Measurements from ENCODE around the gene KIF9.
"Not testable (repeated sequence)": the region's sequence is repeated elsewhere in the genome, so short reads cannot be mapped to it uniquely, and the experiment has no call there.

Gene KIF9

DNA sequence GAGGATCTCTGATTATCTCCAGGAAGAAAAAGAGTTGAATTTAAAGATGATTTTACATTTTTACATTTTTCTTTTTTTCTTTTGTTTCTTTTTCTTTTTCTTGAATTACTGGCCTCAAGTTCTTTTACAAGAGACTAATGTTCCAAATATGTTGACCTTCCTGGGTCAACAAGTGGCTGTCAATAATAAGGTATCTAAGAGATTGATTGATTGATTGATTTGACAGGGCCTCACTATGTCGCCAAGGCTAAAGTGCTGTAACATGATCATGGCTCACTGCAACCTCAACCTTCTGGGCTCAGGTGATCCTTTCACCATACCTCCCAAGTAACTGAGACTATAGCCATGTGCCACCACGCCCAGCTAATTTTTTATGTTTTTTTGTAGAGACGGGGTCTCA is 44.6 kb downstream of the KIF9 start:
- DNase-seq = no peak
- Histone ChIP-seq H3K9me3 (ENCODE audit: control insufficient read depth, low read length) (no peaks in the 10 kb centered on the region), H3K27me3 (replicated peaks; ENCODE audit: control insufficient read depth, insufficient read depth, low read length, poor library complexity, severe bottlenecking) (no peaks in the 10 kb centered on the region), H3K36me3 (ENCODE audit: control insufficient read depth, insufficient read depth, low read length) (no peaks in the 10 kb centered on the region), H3K27ac (ENCODE audit: insufficient read depth, low read length, poor library complexity, severe bottlenecking) (no peak overlapping the region), H3K4me3 (ENCODE audit: insufficient read depth, low read depth, low read length, poor library complexity, severe bottlenecking) (no peak overlapping the region), H3K4me1 (ENCODE audit: control insufficient read depth, insufficient read depth, low read length, poor library complexity, severe bottlenecking) (no peaks in the 10 kb centered on the region)

DNA sequence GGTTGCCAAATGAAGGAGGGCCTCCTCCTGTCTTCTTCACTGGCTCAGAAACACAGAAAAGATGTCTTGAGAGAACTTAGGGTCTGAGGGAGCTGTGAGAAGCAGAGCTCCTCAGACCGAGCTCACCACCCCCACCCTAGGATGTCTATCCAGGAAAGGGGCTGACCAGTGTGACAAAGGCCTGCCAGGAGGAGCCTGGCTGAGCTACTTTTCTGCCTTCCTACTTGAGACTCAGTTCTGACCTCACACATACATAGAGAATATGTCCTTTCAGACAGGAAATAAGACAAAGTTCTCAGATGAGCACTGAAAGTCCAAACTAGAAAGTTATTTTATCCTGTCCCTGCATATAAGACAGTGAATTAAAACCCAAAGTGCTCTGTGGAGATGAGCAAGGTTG is 54.5 kb downstream of the KIF9 start:
- H3K27me3 ChIP-seq (replicated peaks; ENCODE audit: control insufficient read depth, insufficient read depth, low read length, poor library complexity, severe bottlenecking) = no peaks in the 10 kb centered on the region
- DNase-seq = no peak
- no peaks in the 10 kb centered on the region for H3K36me3 ChIP-seq (ENCODE audit: control insufficient read depth, insufficient read depth, low read length)
- no peaks in the 10 kb centered on the region for H3K9me3 ChIP-seq (ENCODE audit: control insufficient read depth, low read length)
- H3K4me3 ChIP-seq (ENCODE audit: insufficient read depth, low read depth, low read length, poor library complexity, severe bottlenecking) = no peak overlapping the region
- no peak overlapping the region for H3K27ac ChIP-seq (ENCODE audit: insufficient read depth, low read length, poor library complexity, severe bottlenecking)
- no peaks in the 10 kb centered on the region for H3K4me1 ChIP-seq (ENCODE audit: control insufficient read depth, insufficient read depth, low read length, poor library complexity, severe bottlenecking)

DNA sequence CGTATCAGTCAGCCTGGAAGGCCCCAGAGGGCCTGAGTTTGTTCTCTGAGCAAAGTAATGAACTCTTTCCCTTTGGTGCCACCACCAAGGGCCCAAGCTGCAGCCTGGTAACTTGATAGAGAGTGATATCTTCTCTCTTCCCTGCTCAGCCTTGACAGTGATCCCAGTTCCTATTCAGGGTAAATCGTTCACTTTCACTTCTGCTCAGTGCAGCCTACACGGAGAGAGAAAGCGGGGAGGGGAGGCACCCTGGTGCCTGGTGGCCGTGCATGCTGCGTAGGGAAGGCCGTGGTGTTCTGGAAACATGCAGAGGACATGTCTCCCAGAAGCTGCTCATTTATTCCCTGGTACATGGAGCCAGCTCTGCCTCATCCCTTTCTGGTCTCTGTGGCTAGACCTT is 54.9 kb downstream of the KIF9 start:
- DNase-seq = no peak
- Histone ChIP-seq H3K36me3 (ENCODE audit: control insufficient read depth, insufficient read depth, low read length) (no peaks in the 10 kb centered on the region), H3K4me3 (ENCODE audit: insufficient read depth, low read depth, low read length, poor library complexity, severe bottlenecking) (no peak overlapping the region), H3K4me1 (ENCODE audit: control insufficient read depth, insufficient read depth, low read length, poor library complexity, severe bottlenecking) (no peaks in the 10 kb centered on the region), H3K9me3 (ENCODE audit: control insufficient read depth, low read length) (no peaks in the 10 kb centered on the region), H3K27ac (ENCODE audit: insufficient read depth, low read length, poor library complexity, severe bottlenecking) (no peak overlapping the region), H3K27me3 (replicated peaks; ENCODE audit: control insufficient read depth, insufficient read depth, low read length, poor library complexity, severe bottlenecking) (no peaks in the 10 kb centered on the region)

DNA sequence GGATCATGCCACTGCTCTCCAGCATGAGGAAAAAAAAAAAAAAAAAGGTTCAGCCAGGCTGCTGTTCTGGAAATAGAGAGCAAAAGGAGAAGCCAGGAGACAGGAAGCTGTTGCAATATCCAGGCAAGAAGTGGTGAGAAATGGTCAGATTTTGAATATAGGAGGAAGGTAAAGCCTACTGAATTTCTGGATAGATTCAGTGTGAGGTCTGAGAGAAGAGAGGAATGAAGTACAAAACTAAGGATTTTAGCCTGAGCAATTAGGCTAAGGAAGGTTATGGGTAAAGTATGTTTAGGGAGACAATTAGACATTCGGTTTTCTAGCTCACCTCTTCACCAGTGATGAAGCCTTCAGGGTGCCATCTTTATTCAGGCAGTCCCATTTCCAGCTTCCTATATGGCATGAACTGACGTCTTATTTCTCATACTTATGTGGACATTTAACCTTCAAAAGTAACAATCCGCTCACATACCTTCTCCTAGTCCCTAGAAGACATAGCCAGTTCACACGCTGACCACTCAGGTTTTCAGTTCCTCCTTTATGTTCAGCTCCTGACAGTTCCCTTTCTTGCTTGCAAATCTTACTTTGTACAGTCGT is 57.2 kb downstream of the KIF9 start:
- H3K4me3 ChIP-seq (ENCODE audit: insufficient read depth, low read depth, low read length, poor library complexity, severe bottlenecking) = no peak overlapping the region
- no peaks in the 10 kb centered on the region for H3K27me3 ChIP-seq (replicated peaks; ENCODE audit: control insufficient read depth, insufficient read depth, low read length, poor library complexity, severe bottlenecking)
- no peak for DNase-seq
- no peaks in the 10 kb centered on the region for H3K4me1 ChIP-seq (ENCODE audit: control insufficient read depth, insufficient read depth, low read length, poor library complexity, severe bottlenecking)
- H3K36me3 ChIP-seq (ENCODE audit: control insufficient read depth, insufficient read depth, low read length) = no peaks in the 10 kb centered on the region
- H3K27ac ChIP-seq (ENCODE audit: insufficient read depth, low read length, poor library complexity, severe bottlenecking) = no peak overlapping the region
- no peaks in the 10 kb centered on the region for H3K9me3 ChIP-seq (ENCODE audit: control insufficient read depth, low read length)

DNA sequence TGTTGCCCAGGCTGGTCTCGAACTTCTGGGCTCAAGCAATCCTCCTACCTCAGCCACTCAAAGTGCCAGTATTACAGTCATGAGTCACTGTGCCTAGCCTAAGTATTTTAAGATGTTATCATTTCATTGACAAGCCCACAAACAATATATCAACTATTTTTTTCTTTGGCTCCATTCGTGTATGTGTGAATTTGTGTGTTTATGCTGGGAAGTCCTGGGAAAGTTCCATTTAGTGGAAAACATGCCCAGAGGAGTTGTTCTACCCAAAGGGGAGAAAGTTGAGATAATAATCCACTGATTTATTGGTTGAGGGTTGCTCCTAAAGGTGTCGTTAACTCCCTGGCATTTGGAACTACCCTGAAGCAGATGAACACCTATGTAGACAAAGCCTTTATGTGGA is 58.8 kb downstream of the KIF9 start:
- no peak overlapping the region for H3K4me3 ChIP-seq (ENCODE audit: insufficient read depth, low read depth, low read length, poor library complexity, severe bottlenecking)
- H3K27ac ChIP-seq (ENCODE audit: insufficient read depth, low read length, poor library complexity, severe bottlenecking) = no peak overlapping the region
- no peaks in the 10 kb centered on the region for H3K27me3 ChIP-seq (replicated peaks; ENCODE audit: control insufficient read depth, insufficient read depth, low read length, poor library complexity, severe bottlenecking)
- DNase-seq = no peak
- no peaks in the 10 kb centered on the region for H3K36me3 ChIP-seq (ENCODE audit: control insufficient read depth, insufficient read depth, low read length)
- H3K9me3 ChIP-seq (ENCODE audit: control insufficient read depth, low read length) = no peaks in the 10 kb centered on the region
- H3K4me1 ChIP-seq (ENCODE audit: control insufficient read depth, insufficient read depth, low read length, poor library complexity, severe bottlenecking) = no peaks in the 10 kb centered on the region

DNA sequence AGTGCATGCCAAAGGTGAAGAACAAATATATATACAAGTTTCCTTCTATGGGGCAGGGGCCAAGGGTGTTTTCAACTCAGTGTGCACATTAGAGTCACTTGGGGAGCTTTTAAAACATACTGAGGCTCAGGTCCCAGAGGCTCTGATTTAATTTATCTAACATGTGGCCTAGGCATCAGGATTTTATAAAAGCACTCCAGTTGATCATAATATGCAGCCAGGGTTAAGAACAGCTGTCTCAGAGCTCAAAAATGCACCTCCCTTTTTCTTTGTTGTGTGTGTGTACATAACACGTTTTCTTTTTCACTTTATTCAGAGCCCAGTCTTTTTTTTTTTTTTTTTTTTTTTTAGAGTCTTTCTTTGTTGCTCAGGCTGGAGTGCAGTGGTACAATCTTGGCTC is 60.8 kb downstream of the KIF9 start:
- DNase-seq = no peak
- Histone ChIP-seq H3K4me1 (ENCODE audit: control insufficient read depth, insufficient read depth, low read length, poor library complexity, severe bottlenecking) (no peaks in the 10 kb centered on the region), H3K27ac (ENCODE audit: insufficient read depth, low read length, poor library complexity, severe bottlenecking) (no peak overlapping the region), H3K36me3 (ENCODE audit: control insufficient read depth, insufficient read depth, low read length) (no peaks in the 10 kb centered on the region), H3K9me3 (ENCODE audit: control insufficient read depth, low read length) (no peaks in the 10 kb centered on the region), H3K4me3 (ENCODE audit: insufficient read depth, low read depth, low read length, poor library complexity, severe bottlenecking) (no peak overlapping the region), H3K27me3 (replicated peaks; ENCODE audit: control insufficient read depth, insufficient read depth, low read length, poor library complexity, severe bottlenecking) (no peaks in the 10 kb centered on the region)

DNA sequence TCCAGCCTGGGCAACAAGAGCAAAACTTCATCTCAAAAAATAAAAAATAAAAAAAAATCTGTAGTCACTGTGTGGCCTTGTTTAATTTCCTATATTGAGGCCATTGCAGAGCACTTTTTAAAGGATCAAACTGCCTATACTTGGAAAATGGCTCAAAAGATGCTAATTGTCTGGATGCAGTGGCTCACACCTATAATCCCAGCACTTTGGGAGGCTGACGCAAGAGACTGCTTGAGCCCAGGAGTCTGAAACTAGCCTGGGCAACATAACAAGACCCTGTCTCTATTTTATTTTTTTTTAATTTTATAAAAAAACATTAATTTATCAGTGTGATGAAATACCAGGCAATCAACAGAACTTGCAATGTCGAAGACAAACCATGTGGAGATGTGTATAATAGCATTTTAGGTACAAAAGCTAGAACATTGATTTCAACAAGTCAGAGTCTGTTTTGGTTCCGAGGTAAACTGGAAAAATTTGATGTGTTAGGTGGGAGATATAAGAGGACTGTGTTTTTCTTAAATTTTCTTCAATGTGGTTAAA is 71.7 kb downstream of the KIF9 start:
- Histone ChIP-seq H3K9me3 (ENCODE audit: control insufficient read depth, low read length) (no peaks in the 10 kb centered on the region), H3K4me1 (ENCODE audit: control insufficient read depth, insufficient read depth, low read length, poor library complexity, severe bottlenecking) (no peaks in the 10 kb centered on the region), H3K4me3 (ENCODE audit: insufficient read depth, low read depth, low read length, poor library complexity, severe bottlenecking) (no peak overlapping the region), H3K27ac (ENCODE audit: insufficient read depth, low read length, poor library complexity, severe bottlenecking) (no peak overlapping the region), H3K36me3 (ENCODE audit: control insufficient read depth, insufficient read depth, low read length) (no peaks in the 10 kb centered on the region), H3K27me3 (replicated peaks; ENCODE audit: control insufficient read depth, insufficient read depth, low read length, poor library complexity, severe bottlenecking) (no peaks in the 10 kb centered on the region)
- DNase-seq = no peak

DNA sequence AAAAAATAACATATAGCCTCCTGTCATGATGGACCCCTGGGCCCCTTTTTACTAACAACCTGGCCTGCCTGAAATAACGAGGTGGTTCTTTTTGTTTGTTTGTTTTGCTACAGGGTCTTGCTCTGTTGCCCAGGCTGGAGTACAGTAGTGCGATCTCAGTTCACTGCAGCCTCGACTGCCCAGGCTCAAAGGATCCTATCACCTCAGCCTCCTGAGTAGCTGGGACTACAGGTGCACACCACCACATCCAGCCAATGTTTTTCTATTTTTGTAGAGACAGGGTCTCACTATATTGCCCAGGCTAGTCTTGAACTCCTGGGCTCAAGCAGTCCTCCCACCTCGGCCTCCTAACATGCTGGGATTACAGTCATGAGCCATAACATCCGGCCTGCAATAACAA is 76.6 kb downstream of the KIF9 start:
- not testable (repeated sequence) for H3K36me3 ChIP-seq (ENCODE audit: control insufficient read depth, insufficient read depth, low read length); H3K4me3 ChIP-seq (ENCODE audit: insufficient read depth, low read depth, low read length, poor library complexity, severe bottlenecking); H3K9me3 ChIP-seq (ENCODE audit: control insufficient read depth, low read length); H3K4me1 ChIP-seq (ENCODE audit: control insufficient read depth, insufficient read depth, low read length, poor library complexity, severe bottlenecking); H3K27ac ChIP-seq (ENCODE audit: insufficient read depth, low read length, poor library complexity, severe bottlenecking); H3K27me3 ChIP-seq (replicated peaks; ENCODE audit: control insufficient read depth, insufficient read depth, low read length, poor library complexity, severe bottlenecking); DNase-seq

DNA sequence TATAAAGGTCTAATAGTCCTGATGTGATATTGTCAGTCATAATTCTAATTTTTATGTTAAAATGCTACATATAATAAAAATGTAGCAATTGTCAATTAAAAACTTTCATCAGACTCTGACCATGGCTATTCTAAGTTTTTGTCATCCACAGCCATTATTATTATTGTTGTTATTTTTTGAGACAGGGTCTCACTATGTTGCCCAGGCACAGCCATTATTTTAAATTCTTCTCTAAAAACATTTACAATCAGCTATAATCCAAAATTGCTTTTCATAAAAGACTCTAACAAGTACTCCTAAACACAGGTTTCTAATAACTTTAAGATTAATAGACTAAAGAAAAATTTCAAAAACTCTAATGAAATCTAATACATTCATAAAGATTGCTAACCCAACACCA is 77.7 kb downstream of the KIF9 start:
- Histone ChIP-seq H3K27ac (ENCODE audit: insufficient read depth, low read length, poor library complexity, severe bottlenecking) (no peak overlapping the region), H3K27me3 (replicated peaks; ENCODE audit: control insufficient read depth, insufficient read depth, low read length, poor library complexity, severe bottlenecking) (no peaks in the 10 kb centered on the region), H3K9me3 (ENCODE audit: control insufficient read depth, low read length) (no peaks in the 10 kb centered on the region), H3K4me1 (ENCODE audit: control insufficient read depth, insufficient read depth, low read length, poor library complexity, severe bottlenecking) (no peaks in the 10 kb centered on the region), H3K4me3 (ENCODE audit: insufficient read depth, low read depth, low read length, poor library complexity, severe bottlenecking) (no peak overlapping the region), H3K36me3 (ENCODE audit: control insufficient read depth, insufficient read depth, low read length) (no peaks in the 10 kb centered on the region)
- DNase-seq = no peak

DNA sequence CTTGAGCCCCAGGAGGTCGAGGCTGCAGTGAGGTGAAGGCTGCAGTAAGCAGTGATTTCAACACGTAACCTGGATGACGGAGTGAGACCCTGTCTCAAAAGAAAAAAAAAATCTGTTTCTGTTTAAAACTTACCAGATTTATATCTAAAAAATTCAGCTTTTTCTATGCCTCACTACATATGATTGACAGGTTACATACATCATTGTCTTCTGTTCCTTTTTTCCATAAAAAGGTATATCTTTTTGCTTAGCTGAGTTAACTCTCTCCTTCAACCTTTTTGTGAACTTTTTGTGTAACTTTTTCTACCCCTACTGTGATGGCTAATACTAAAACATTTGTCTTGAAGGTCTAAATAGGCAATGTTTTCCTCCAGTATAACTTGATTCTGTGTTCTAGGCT is 80.1 kb downstream of the KIF9 start:
- Histone ChIP-seq H3K27ac (ENCODE audit: insufficient read depth, low read length, poor library complexity, severe bottlenecking) (no peak overlapping the region), H3K36me3 (ENCODE audit: control insufficient read depth, insufficient read depth, low read length) (no peaks in the 10 kb centered on the region), H3K4me3 (ENCODE audit: insufficient read depth, low read depth, low read length, poor library complexity, severe bottlenecking) (no peak overlapping the region), H3K9me3 (ENCODE audit: control insufficient read depth, low read length) (no peaks in the 10 kb centered on the region), H3K27me3 (replicated peaks; ENCODE audit: control insufficient read depth, insufficient read depth, low read length, poor library complexity, severe bottlenecking) (no peaks in the 10 kb centered on the region), H3K4me1 (ENCODE audit: control insufficient read depth, insufficient read depth, low read length, poor library complexity, severe bottlenecking) (no peaks in the 10 kb centered on the region)
- DNase-seq = no peak

Data from effector memory CD4-positive, alpha-beta T cell (primary cell).